NCI-H187 (cell line): Measurements from ENCODE around the gene ATP8A2.
"Not testable (repeated sequence)": the region's sequence is repeated elsewhere in the genome, so short reads cannot be mapped to it uniquely, and the experiment has no call there.

Experiments used
- DNase-seq, 2 experiments: peaks; one replicate each; lab custom pipeline; 2025; lab: John Stamatoyannopoulos, UW

ATP8A2 gene

GRCh38 chr13:26041444-26041843, 669.7 kb downstream of the ATP8A2 start:
- no peak for DNase-seq

DNA sequence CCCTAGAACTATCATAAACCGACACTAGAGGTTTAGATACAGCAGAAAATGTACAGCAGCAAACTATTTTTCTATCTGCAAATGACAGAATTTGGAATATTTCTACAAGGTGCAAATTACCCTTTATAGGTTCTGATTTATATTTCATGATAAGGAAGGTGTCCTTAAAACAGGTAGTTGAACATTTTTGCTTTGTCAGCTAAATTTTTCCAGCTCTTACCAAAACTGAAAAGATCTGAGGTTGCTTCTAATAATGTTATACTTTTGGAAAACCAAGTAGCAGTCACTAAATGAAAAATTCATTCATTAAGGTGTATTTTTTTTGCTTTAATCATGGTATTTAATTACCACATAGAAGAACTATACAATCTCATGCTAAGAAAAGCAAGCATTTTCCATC, 671.0 kb downstream of the ATP8A2 start:
- no peak for DNase-seq

- DNase-seq: no peak
Observed at GRCh38 chr13:26045142-26045541, 673.4 kb downstream of the ATP8A2 start.

GRCh38 chr13:26046639-26047038, 674.9 kb downstream of the ATP8A2 start:
- DNase-seq: no peak

- no peak for DNase-seq
Observed at GRCh38 chr13:26047040-26047439, 675.3 kb downstream of the ATP8A2 start.

DNA sequence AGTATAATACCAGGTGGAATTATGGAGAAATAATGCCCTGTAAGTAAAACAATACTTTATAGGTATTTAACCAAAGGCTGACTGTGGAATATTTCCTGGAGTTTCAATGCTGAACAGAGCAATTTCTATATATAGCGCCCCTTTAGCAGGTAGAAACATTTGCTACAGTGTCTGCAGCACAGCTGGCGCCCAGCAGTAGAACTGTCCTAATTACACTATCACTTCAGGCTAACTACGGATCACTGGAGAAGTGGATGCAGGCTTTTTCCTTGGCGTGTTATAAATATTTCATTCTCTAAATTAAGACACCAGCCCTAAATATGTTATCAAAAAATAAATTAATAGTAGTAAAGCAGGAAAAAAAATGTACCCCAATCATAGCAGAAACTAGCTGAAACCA, 677.0 kb downstream of the ATP8A2 start:
- no peak for DNase-seq

DNA sequence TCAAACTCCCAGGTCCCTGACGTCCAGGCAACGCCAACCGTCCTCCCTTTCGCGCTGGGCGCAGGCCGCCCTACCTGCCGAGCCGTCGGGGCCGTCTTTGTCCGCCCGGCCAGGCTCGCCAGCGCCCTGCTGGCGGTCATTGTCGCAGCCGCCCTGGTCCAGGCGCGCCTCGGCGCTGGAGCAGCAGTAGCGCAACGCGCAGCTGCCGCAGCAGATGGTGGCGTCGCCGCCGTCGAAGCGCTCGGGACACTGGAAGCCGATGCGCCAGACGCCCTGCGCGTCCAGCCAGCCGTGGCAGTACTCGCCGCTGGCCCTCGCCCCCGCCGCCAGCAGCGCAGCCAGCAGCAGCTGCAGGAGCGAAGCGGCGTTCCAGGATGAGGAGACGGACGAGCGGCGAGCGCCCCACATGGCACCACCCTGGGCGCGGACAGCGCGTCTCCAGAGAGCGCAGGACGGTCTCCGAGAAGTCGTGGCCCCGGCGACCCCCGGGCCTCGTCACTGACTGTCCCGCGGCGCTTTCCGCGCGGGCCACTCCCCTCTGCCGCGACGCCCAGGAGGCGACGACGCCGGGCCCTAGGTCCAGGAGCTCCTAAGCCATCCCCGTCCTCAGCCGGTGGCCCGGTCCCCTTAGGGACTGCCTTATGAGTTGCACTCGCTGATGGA, 678.9 kb downstream of the ATP8A2 start:
- no peak for DNase-seq

DNA sequence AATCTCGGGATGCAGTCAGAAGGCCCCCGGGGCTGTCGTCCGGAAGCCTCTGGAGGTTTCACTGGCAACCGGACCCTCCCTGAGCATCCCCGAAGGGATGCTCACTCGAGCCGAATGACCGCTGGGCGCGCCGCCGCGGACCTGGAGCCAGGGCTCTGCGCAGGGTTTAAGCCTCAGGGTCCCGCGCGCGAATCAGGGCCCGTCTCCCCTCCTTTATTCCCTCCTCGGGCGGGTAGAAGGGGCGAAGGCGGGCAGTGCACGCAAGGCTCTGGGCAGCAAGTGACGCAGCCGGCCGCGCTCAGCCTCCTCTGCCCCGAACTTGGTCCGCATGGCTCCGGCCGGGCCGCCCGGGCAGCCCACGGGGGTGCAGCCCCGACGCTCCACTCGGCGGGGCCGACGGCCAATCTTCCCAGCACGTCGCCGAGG, 679.5 kb downstream of the ATP8A2 start:
- no peak for DNase-seq

DNA sequence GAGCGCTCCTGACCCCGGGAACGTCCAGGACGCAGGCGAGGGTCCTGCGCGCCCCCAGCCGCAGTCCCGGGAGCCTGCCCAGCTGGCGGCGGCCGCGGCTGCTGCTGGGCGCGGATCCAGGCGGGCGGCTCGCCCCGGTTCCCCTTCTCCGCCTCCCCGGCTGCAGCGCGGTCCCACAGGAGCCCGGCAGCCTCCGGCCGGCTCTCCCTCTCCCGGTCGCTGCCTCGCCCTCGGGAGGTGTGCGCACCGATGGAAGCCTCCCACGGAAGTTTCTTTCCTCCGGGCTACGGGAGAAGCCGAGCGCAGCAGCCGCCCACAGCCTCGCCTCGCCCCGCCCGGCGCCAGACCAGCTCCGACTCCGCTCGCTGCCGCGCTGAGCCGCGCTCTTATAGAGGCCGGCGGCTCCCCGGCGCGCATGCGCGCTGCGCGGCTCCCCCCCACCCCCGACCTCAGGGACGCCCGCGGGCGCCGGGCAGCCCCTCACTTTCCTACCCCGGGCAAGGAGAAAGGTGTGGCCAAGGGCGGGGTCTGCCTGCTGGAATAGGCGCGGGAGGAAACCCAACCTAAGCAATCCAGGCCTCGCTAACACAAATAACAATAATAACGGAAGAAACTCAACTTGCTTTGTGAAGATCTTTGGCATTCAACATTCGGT, 680.0 kb downstream of the ATP8A2 start, which contains the start of gene SHISA2:
Gene SHISA2, minus strand, starts transcription at position 360 of the 655 bp plus-strand sequence. CDS start 1,041 bp downstream, outside the sequence.
- DNase-seq: no peak

- no peak for DNase-seq
Observed at GRCh38 chr13:26052337-26052736, 680.6 kb downstream of the ATP8A2 start.

DNA sequence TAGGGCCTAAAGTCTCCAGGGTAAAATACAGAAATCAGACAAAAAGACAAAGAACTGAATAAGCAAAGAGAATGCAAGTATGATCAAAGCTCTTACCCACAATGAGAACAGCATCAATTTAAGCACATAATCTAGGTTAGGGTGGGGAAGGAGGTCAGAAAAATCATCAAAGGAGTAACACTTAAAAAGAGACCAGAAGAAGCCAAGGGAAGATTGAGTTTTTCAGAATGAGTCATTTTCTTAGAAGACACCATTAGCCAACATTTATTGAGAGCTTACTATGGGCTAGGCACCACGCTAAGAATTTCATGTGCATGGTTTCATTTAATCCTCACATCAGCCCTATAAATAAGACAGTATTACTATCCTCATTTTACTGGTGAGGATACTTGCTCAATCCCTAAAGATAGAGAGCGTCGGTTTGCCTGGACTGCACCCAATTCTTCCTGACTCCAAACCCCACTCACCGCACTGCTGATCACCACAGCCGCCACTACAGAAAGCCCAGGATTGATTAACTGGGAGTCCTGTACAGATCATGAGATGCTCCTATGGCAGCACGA, 681.7 kb downstream of the ATP8A2 start:
- DNase-seq: no peak

- no peak for DNase-seq
Observed at GRCh38 chr13:26054896-26055295, 683.1 kb downstream of the ATP8A2 start.

- DNase-seq: no peak
Observed at GRCh38 chr13:26058704-26059103, 686.9 kb downstream of the ATP8A2 start.

- no peak for DNase-seq
Observed at GRCh38 chr13:26060357-26060756, 688.6 kb downstream of the ATP8A2 start.

GRCh38 chr13:26061256-26061655, 689.5 kb downstream of the ATP8A2 start:
- DNase-seq: no peak

GRCh38 chr13:26061947-26062346, 690.2 kb downstream of the ATP8A2 start:
- no peak for DNase-seq

DNA sequence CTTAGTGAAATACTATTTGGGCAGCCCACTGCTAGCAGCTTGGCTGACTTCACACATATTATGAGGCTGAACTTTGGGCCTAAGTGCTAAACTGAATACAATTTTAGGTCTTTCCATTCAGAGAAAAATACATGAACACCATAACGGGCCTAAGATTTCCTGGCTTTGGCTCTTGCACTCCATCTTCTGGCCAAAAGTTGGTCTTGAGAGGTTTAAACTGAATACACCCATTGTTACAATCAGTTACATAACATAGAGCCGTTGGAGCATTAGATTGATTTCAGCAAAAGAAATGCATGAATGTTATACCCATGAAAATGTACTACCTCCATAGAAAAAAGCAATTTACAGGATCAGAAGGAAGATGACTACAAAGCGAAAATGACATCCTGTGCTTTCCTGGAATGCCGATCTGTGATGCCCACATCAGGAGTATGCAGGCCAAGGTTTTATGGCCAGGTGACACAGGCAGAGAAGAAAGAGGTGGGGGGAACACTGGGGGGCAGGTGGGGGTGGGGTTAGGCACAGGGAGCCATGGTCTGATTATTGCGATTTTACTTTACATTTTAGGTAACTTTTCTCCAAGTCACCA, 691.2 kb downstream of the ATP8A2 start:
- no peak for DNase-seq

GRCh38 chr13:26066492-26066891, 694.7 kb downstream of the ATP8A2 start:
- not testable (repeated sequence) for DNase-seq

DNA sequence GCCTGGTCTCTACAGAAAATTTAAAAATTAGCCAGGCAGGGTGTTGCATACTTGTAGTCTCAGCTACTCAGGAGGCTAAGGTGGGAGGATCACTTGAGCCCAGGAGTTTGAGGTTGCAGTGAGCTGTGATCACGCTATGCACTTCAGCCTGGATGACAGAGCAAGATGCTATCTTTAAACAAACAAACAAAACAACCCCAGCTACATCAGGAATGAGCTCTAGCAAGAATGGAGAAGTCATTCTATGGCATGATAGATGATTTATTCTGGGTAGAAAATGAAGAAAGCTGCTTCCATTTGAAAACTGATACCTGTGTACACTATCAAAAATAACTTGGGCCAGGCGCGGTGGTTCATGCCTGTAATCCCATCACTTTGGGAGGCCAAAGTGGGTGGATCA, 695.8 kb downstream of the ATP8A2 start:
- no peak for DNase-seq

GRCh38 chr13:26068372-26068771, 696.6 kb downstream of the ATP8A2 start:
- DNase-seq: not testable (repeated sequence)

DNA sequence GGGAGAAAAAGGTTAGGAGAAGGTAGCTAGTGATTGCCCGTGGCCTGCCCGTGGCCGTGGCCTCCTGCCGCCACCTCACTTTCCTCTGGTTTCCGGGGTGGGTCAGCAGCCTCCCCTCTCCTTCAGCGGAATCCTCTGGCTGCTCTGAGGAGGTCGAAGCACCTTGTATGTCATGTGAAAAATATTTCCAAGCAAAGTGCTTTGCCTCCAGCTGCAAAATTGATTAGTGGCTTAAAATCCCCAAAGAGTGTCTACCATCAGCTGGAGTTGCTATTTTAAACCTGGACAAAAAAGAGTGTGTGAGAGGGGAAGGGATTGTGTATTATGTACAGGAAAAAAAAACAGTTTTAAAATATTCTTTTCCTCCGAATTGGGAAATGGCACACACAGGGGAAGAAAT, 697.9 kb downstream of the ATP8A2 start:
- DNase-seq: not testable (repeated sequence)

DNA sequence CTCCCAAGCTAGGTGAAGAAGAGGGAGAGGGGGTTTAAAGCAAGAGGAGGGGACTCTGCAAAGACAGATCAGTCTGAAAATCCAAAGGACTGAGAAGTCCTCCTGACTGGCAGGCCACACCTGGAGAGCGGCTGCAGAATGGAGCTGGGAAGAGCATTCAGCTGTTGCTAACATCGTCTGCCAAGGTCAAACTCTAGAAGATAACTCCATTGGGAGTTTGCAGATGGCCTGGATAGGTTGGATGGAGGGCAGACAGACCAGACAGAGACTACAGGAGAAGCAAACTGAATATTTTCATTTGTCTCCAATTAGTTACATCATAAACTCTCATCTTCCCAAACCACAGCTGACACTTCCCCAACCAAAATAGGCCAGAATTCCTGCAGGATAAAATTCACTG, 699.9 kb downstream of the ATP8A2 start:
- no peak for DNase-seq

GRCh38 chr13:26072335-26072734, 700.6 kb downstream of the ATP8A2 start:
- not testable (repeated sequence) for DNase-seq
